ENCODE data around the gene SETD4. TPM values are rescaled to one million over a fixed set of nuclear protein-coding genes. Genes with fewer than 3 reads are reported as not detected.

Gene SETD4
- total and polyA plus RNA-seq, 4 donors = 2.9 to 12.0 (median 6.8) TPM

GRCh38 chr21:36072453-36073162 lies 12.3 kb upstream of the SETD4 start:
- Histone ChIP-seq H3K27me3 (ENCODE audit: control insufficient read depth in 4 of 4, insufficient read depth in 4 of 4, low read length in 3 of 4) (no peaks in the 10 kb centered on the region), H3K27ac (ENCODE audit: low read depth in 1 of 2, low read length in 2 of 2) (peak overlapping the region; percentile 51 to 69), H3K9me3 (ENCODE audit: control insufficient read depth in 4 of 4, low read length in 3 of 4) (peaks cover 0 to 4% (median 0%) of the 10 kb centered on the region in 4 donors), H3K9ac (ENCODE audit: low read depth in 1 of 2, low read length in 2 of 2) (no peak overlapping the region), H3K36me3 (ENCODE audit: control insufficient read depth in 4 of 4, insufficient read depth in 3 of 4, low read depth in 1 of 4, low read length in 3 of 4) (peaks cover 0 to 9% (median 6%) of the 10 kb centered on the region in 4 donors), H3K4me1 (ENCODE audit: control insufficient read depth in 4 of 4, insufficient read depth in 4 of 4, low read length in 3 of 4) (peaks cover 10 to 55% (median 35%) of the 10 kb centered on the region in 4 donors), H3K4me3 (ENCODE audit: low read depth in 1 of 3, low read length in 3 of 3) (peak overlapping the region in 1 of 3 donors; percentile 3)
- 91% methylated on average over 12 of the region's 12 CpGs for WGBS
- TF ChIP-seq ATF3 (IDR thresholded peaks at IDR 0.05) (peak; percentile 4), RAD21 (IDR thresholded peaks at IDR 0.05) (no peak)
- no peak for DNase-seq (ENCODE audit: low spot score)

- Histone ChIP-seq H3K9me3 (ENCODE audit: control insufficient read depth in 4 of 4, low read length in 3 of 4) (peaks cover 0 to 4% (median 0%) of the 10 kb centered on the region in 4 donors), H3K36me3 (ENCODE audit: control insufficient read depth in 4 of 4, insufficient read depth in 3 of 4, low read depth in 1 of 4, low read length in 3 of 4) (peaks cover 0 to 9% (median 6%) of the 10 kb centered on the region in 4 donors), H3K4me3 (ENCODE audit: low read depth in 1 of 3, low read length in 3 of 3) (peak overlapping the region; percentile 41 to 92 (median 86)), H3K4me1 (ENCODE audit: control insufficient read depth in 4 of 4, insufficient read depth in 4 of 4, low read length in 3 of 4) (peaks cover 8 to 51% (median 41%) of the 10 kb centered on the region in 4 donors), H3K27me3 (ENCODE audit: control insufficient read depth in 4 of 4, insufficient read depth in 4 of 4, low read length in 3 of 4) (no peaks in the 10 kb centered on the region), H3K9ac (ENCODE audit: low read depth in 1 of 2, low read length in 2 of 2) (peak overlapping the region in 1 of 2 donors; percentile 63), H3K27ac (ENCODE audit: low read depth in 1 of 2, low read length in 2 of 2) (peak overlapping the region in 1 of 2 donors; percentile 16)
- 48% methylated on average over 7 of the region's 7 CpGs for WGBS
- TF ChIP-seq HNF4A (conservative IDR thresholded peaks at IDR 0.05) (peak; percentile 65 to 82), YY1 (IDR thresholded peaks at IDR 0.05) (peak; percentile 90), JUND (IDR thresholded peaks at IDR 0.05) (no peak), RXRA (IDR thresholded peaks at IDR 0.05) (peak in 1 of 2 donors; percentile 52), ATF3 (IDR thresholded peaks at IDR 0.05) (no peak), HNF4G (IDR thresholded peaks at IDR 0.05) (no peak), GABPA (IDR thresholded peaks at IDR 0.05 in 1 of 2, conservative IDR thresholded peaks at IDR 0.05 in 1 of 2) (no peak), SP1 (IDR thresholded peaks at IDR 0.05) (no peak), EGR1 (IDR thresholded peaks at IDR 0.05; ENCODE audit: low read depth in 2 of 2) (no peak), RAD21 (IDR thresholded peaks at IDR 0.05) (no peak), FOXA1 (IDR thresholded peaks at IDR 0.05) (no peak), TAF1 (conservative IDR thresholded peaks at IDR 0.05) (no peak)
- TF ChIP-seq, protein P1, sequence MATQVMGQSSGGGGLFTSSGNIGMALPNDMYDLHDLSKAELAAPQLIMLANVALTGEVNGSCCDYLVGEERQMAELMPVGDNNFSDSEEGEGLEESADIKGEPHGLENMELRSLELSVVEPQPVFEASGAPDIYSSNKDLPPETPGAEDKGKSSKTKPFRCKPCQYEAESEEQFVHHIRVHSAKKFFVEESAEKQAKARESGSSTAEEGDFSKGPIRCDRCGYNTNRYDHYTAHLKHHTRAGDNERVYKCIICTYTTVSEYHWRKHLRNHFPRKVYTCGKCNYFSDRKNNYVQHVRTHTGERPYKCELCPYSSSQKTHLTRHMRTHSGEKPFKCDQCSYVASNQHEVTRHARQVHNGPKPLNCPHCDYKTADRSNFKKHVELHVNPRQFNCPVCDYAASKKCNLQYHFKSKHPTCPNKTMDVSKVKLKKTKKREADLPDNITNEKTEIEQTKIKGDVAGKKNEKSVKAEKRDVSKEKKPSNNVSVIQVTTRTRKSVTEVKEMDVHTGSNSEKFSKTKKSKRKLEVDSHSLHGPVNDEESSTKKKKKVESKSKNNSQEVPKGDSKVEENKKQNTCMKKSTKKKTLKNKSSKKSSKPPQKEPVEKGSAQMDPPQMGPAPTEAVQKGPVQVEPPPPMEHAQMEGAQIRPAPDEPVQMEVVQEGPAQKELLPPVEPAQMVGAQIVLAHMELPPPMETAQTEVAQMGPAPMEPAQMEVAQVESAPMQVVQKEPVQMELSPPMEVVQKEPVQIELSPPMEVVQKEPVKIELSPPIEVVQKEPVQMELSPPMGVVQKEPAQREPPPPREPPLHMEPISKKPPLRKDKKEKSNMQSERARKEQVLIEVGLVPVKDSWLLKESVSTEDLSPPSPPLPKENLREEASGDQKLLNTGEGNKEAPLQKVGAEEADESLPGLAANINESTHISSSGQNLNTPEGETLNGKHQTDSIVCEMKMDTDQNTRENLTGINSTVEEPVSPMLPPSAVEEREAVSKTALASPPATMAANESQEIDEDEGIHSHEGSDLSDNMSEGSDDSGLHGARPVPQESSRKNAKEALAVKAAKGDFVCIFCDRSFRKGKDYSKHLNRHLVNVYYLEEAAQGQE (IDR thresholded peaks at IDR 0.05) = no peak
- TF ChIP-seq, protein P2, sequence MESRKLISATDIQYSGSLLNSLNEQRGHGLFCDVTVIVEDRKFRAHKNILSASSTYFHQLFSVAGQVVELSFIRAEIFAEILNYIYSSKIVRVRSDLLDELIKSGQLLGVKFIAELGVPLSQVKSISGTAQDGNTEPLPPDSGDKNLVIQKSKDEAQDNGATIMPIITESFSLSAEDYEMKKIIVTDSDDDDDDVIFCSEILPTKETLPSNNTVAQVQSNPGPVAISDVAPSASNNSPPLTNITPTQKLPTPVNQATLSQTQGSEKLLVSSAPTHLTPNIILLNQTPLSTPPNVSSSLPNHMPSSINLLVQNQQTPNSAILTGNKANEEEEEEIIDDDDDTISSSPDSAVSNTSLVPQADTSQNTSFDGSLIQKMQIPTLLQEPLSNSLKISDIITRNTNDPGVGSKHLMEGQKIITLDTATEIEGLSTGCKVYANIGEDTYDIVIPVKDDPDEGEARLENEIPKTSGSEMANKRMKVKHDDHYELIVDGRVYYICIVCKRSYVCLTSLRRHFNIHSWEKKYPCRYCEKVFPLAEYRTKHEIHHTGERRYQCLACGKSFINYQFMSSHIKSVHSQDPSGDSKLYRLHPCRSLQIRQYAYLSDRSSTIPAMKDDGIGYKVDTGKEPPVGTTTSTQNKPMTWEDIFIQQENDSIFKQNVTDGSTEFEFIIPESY (IDR thresholded peaks at IDR 0.05) = no peak
- TF ChIP-seq, protein P3, sequence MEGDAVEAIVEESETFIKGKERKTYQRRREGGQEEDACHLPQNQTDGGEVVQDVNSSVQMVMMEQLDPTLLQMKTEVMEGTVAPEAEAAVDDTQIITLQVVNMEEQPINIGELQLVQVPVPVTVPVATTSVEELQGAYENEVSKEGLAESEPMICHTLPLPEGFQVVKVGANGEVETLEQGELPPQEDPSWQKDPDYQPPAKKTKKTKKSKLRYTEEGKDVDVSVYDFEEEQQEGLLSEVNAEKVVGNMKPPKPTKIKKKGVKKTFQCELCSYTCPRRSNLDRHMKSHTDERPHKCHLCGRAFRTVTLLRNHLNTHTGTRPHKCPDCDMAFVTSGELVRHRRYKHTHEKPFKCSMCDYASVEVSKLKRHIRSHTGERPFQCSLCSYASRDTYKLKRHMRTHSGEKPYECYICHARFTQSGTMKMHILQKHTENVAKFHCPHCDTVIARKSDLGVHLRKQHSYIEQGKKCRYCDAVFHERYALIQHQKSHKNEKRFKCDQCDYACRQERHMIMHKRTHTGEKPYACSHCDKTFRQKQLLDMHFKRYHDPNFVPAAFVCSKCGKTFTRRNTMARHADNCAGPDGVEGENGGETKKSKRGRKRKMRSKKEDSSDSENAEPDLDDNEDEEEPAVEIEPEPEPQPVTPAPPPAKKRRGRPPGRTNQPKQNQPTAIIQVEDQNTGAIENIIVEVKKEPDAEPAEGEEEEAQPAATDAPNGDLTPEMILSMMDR (IDR thresholded peaks at IDR 0.05; ENCODE audit: low read depth, low read length, missing input control) = no peak
- no peak for DNase-seq (ENCODE audit: low spot score)
Observed at GRCh38 chr21:36070999-36071398, 10.7 kb upstream of the SETD4 start.

Measured in liver (tissue), 9 donors.